Measurements from ENCODE around the gene NUDT13. TPM values are rescaled to one million over a fixed set of nuclear protein-coding genes. Genes with fewer than 3 reads are reported as not detected.
"Not testable (repeated sequence)": the region's sequence is repeated elsewhere in the genome, so short reads cannot be mapped to it uniquely, and the experiment has no call there.

NUDT13 gene
- total RNA-seq, 1 experiment from 2014 or later, result 1.5 TPM

DNA sequence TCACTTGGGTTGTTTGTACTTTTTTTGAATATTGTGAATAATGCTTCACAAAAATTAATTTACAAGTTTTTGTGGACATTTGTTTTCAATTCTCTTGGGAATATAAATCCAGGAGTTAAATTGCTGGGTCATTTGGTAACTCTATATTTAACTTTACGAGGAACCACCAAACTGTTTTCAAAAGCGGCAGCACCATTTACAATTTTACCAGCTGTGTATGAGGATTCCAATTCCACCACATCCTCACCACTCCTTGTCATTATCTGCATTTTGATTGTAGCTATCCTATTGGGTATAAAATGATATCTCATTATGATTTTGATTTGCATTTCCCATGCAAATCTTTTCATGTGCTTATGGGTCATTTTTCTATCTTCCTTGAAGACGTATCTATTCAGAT, 4.0 kb upstream of the NUDT13 start:
- H2BK15ac ChIP-seq (ENCODE audit: low read depth, low read length), result no peak overlapping the region
- no peaks in the 10 kb centered on the region for H4K20me1 ChIP-seq (ENCODE audit: control insufficient read depth, insufficient read depth, insufficient read length)
- no peak for TF ChIP-seq CTCF (conservative IDR thresholded peaks at IDR 0.05)
- no peak overlapping the region for H2AFZ ChIP-seq (ENCODE audit: low read length)
- Mint-ChIP-seq H3K4me1 (peaks cover 2 to 8% of the 10 kb centered on the region in 2 experiments), H3K27ac (no peak overlapping the region), H3K36me3 (ENCODE audit: insufficient read depth in 1 of 3, low read depth in 3 of 3) (peaks cover 6 to 15% (median 10%) of the 10 kb centered on the region in 3 experiments; a peak in 5 of 7 replicates), H3K4me3 (no peak overlapping the region), H3K27me3 (ENCODE audit: low read depth) (no peaks in the 10 kb centered on the region), H3K9me3 (peaks cover 12 to 17% of the 10 kb centered on the region in 2 experiments; a peak in 4 of 5 replicates)
- H3K56ac ChIP-seq (ENCODE audit: insufficient read length, low read depth, low read length), result no peak overlapping the region
- H3K79me2 ChIP-seq (ENCODE audit: insufficient read depth, low read length), result no peaks in the 10 kb centered on the region
- H2BK5ac ChIP-seq (ENCODE audit: insufficient read length, low read length), result no peak overlapping the region
- no peak for DNase-seq
- no peak overlapping the region for H4K8ac ChIP-seq (replicated peaks; ENCODE audit: insufficient read length, low read depth, low read length)
- no peak overlapping the region for H3K4ac ChIP-seq (ENCODE audit: low read depth, low read length)
- no peaks in the 10 kb centered on the region for H3K27me3 ChIP-seq (ENCODE audit: insufficient read depth, low read length)
- no peak overlapping the region for H3K9ac ChIP-seq (ENCODE audit: extremely low read depth, insufficient read length, low read length)
- no peak overlapping the region for H3T11ph ChIP-seq (ENCODE audit: low read length)
- H4K5ac ChIP-seq (ENCODE audit: insufficient read length, low read depth, low read length), result no peak overlapping the region
- H3K79me1 ChIP-seq (ENCODE audit: insufficient read depth, low read depth, low read length, poor library complexity, severe bottlenecking), result no peaks in the 10 kb centered on the region
- no peaks in the 10 kb centered on the region for H3K23me2 ChIP-seq (ENCODE audit: insufficient read length, low read depth, low read length, poor library complexity, severe bottlenecking)
- H3K27ac ChIP-seq (ENCODE audit: insufficient read length, low read depth, low read length), result no peak overlapping the region
- H2AK5ac ChIP-seq (ENCODE audit: insufficient read length, low read length), result no peak overlapping the region
- no peak overlapping the region for H3K4me2 ChIP-seq (ENCODE audit: insufficient read depth, insufficient read length, low read length)
- H3K23ac ChIP-seq (ENCODE audit: insufficient read length, low read depth, low read length), result no peak overlapping the region
- no peak overlapping the region for H4K91ac ChIP-seq (ENCODE audit: insufficient read length, low read depth, low read length)
- H3K9me3 ChIP-seq (ENCODE audit: control insufficient read depth, low read depth, low read length), result no peaks in the 10 kb centered on the region
- no peak overlapping the region for H3K18ac ChIP-seq (ENCODE audit: insufficient read length, low read depth, low read length)
- no peak overlapping the region for H3K14ac ChIP-seq (ENCODE audit: insufficient read depth, low read length)
- no peak overlapping the region for H2BK20ac ChIP-seq (ENCODE audit: low read depth, low read length, poor library complexity, severe bottlenecking)
- no peak overlapping the region for H2BK12ac ChIP-seq (ENCODE audit: insufficient read length, low read depth, low read length)
- WGBS (ENCODE audit: extremely low coverage, insufficient read length, low lambda C conversion rate), result no CpG with 5 or more reads among the region's 3 CpGs
- no peaks in the 10 kb centered on the region for H3K4me1 ChIP-seq (ENCODE audit: insufficient read depth, low read length)
- H2BK120ac ChIP-seq (ENCODE audit: low read depth, low read length, poor library complexity, severe bottlenecking), result no peak overlapping the region

- H3K9me3 ChIP-seq (ENCODE audit: control insufficient read depth, low read depth, low read length); H3K27me3 Mint-ChIP-seq (ENCODE audit: low read depth); H3K4me2 ChIP-seq (ENCODE audit: insufficient read depth, insufficient read length, low read length); H3K56ac ChIP-seq (ENCODE audit: insufficient read length, low read depth, low read length); H2BK120ac ChIP-seq (ENCODE audit: low read depth, low read length, poor library complexity, severe bottlenecking); H3K27ac ChIP-seq (ENCODE audit: insufficient read length, low read depth, low read length); H3K4ac ChIP-seq (ENCODE audit: low read depth, low read length); H3K18ac ChIP-seq (ENCODE audit: insufficient read length, low read depth, low read length); H3K79me2 ChIP-seq (ENCODE audit: insufficient read depth, low read length); H4K8ac ChIP-seq (replicated peaks; ENCODE audit: insufficient read length, low read depth, low read length); H3K27me3 ChIP-seq (ENCODE audit: insufficient read depth, low read length); H2AFZ ChIP-seq (ENCODE audit: low read length); H3K4me3 Mint-ChIP-seq; H3K14ac ChIP-seq (ENCODE audit: insufficient read depth, low read length); H3K4me1 ChIP-seq (ENCODE audit: insufficient read depth, low read length); H2BK12ac ChIP-seq (ENCODE audit: insufficient read length, low read depth, low read length); DNase-seq; H3K23me2 ChIP-seq (ENCODE audit: insufficient read length, low read depth, low read length, poor library complexity, severe bottlenecking); H2BK20ac ChIP-seq (ENCODE audit: low read depth, low read length, poor library complexity, severe bottlenecking); H4K20me1 ChIP-seq (ENCODE audit: control insufficient read depth, insufficient read depth, insufficient read length); H3T11ph ChIP-seq (ENCODE audit: low read length); H4K91ac ChIP-seq (ENCODE audit: insufficient read length, low read depth, low read length); H3K79me1 ChIP-seq (ENCODE audit: insufficient read depth, low read depth, low read length, poor library complexity, severe bottlenecking); H2BK15ac ChIP-seq (ENCODE audit: low read depth, low read length); H4K5ac ChIP-seq (ENCODE audit: insufficient read length, low read depth, low read length); H2BK5ac ChIP-seq (ENCODE audit: insufficient read length, low read length); H3K23ac ChIP-seq (ENCODE audit: insufficient read length, low read depth, low read length); H3K27ac Mint-ChIP-seq; H3K9ac ChIP-seq (ENCODE audit: extremely low read depth, insufficient read length, low read length); H2AK5ac ChIP-seq (ENCODE audit: insufficient read length, low read length): not testable (repeated sequence)
- Mint-ChIP-seq H3K36me3 (ENCODE audit: insufficient read depth in 1 of 3, low read depth in 3 of 3) (peaks cover 6 to 15% (median 10%) of the 10 kb centered on the region in 3 experiments; a peak in 5 of 7 replicates), H3K4me1 (peaks cover 2 to 11% of the 10 kb centered on the region in 2 experiments), H3K9me3 (peaks cover 12 to 17% of the 10 kb centered on the region in 2 experiments; a peak in 4 of 5 replicates)
- no CpG with 5 or more reads among the region's 4 CpGs for WGBS (ENCODE audit: extremely low coverage, insufficient read length, low lambda C conversion rate)
Observed at GRCh38 chr10:73109248-73109652, 1.0 kb upstream of the NUDT13 start.

Data from H9 (cell line).